DMS79 treated with DMSO at 0.1 percent for 48 hours (cell line): ENCODE data around the gene SPDYA.

ENCODE experiments used
- DNase-seq: peaks from one replicate; lab custom pipeline; 2025; lab: John Stamatoyannopoulos, UW

SPDYA gene

GRCh38 chr2:28828382-28828781, 17.7 kb downstream of the SPDYA start:
- no peak for DNase-seq

- no peak for DNase-seq
These were observed 23.3 kb downstream of the SPDYA start for GRCh38 chr2:28833740-28834470.

DNA sequence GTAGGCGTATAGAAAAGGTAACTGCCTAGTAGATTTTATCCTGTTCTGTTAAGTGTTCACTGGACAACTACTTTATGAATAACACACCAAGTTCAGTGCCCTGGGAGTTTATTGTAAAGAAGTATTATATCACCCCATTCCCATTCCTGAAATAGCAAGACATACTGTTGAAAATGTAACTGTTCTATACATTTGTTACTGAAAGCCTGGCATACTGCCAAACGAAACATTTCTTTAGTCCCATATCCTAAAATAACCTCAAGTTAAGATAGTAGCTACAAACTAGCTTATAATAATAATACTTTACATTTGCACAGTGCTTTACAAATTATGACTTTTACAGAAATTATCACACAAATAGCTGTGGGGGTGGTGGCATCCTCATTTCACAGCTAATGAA, 25.1 kb downstream of the SPDYA start:
- DNase-seq = no peak

DNA sequence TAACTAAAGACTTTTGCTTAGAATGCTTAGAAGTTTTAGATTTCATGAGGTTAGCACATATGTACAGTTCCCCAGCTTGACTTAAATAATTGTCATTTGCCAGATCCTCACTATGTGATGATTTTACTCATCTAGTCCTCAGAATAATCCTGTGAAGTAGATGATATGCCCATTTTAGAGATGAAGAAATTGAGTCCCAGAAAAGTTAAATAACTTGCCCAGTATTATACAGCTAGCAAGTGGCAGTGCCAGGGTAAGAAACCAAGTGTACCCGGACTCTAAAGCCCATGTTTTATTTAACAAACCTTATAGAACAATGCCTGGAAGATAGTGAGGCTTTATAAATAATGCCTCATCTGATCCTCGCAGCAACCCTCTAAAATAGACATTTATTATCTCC, 28.3 kb downstream of the SPDYA start:
- no peak for DNase-seq

DNA sequence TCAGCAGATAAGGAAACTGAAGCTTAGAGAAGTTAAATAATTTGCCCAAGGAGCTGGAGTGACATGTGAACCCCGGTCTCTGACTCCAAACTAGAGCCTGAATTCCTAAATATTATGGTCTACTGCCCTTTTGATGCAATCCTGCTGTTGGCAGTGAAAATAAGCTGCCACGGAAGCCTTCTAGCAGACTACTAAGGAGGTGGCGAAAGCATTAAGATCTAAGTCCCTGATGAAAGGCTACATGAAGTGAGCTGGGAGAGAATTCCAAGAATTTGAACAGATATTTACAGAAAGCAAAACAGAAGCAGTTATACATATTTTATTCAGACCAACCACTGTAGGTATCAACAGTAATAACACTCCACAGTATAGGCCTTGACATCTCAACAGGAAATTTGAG, 31.4 kb downstream of the SPDYA start:
- DNase-seq = no peak

- no peak for DNase-seq
These were observed 44.6 kb downstream of the SPDYA start for GRCh38 chr2:28855193-28855592.

GRCh38 chr2:28855977-28856376, 45.3 kb downstream of the SPDYA start:
- DNase-seq = no peak

DNA sequence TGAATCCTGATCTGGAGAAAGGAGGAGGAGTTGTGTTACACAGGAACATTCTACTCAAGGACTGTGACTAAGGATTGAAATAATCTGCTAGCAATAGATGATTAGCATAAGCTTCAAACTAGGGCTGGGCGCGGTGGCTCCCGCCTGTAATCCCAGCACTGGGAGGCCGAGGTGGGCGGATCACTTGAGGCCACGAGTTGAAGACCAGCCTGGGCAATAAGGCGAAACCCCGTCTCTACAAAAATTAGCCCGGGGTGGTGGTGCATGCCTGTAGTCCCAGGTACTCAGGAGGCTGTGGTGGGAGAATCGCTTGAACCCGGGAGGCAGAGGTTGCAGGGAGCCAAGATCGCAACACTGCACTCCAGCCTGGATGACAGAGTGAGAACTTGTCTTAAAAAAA, 58.0 kb downstream of the SPDYA start:
- no peak for DNase-seq

GRCh38 chr2:28869494-28870145, 59.0 kb downstream of the SPDYA start:
- DNase-seq = no peak

GRCh38 chr2:28870146-28870891, 59.7 kb downstream of the SPDYA start, which contains the start of gene TRMT61B:
Gene TRMT61B, minus strand, starts transcription at chr2:28870309. Its CDS starts 32 bp downstream, at chr2:28870277.
- peak; percentile 93 for DNase-seq

DNA sequence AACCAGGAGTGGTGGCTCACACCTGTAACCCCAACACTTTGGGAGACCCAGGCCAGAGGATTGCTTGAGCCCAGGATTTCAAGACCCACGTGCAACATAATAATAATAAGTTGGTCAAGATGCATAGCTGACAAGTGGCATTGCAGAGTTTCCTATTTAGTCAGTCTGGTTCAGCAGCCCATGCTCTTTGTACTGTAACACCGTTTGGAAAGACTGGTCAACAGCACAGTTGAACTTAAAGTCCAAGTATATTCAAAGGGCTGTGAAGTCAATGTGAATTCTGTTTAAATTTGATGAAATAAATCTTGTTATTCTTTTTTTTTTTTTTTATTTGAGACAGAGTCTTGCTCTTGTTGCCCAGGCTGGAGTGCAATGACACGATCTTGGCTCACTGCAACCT, 61.0 kb downstream of the SPDYA start:
- DNase-seq = no peak

- no peak for DNase-seq
These were observed 69.6 kb downstream of the SPDYA start for GRCh38 chr2:28880193-28880592.

DNA sequence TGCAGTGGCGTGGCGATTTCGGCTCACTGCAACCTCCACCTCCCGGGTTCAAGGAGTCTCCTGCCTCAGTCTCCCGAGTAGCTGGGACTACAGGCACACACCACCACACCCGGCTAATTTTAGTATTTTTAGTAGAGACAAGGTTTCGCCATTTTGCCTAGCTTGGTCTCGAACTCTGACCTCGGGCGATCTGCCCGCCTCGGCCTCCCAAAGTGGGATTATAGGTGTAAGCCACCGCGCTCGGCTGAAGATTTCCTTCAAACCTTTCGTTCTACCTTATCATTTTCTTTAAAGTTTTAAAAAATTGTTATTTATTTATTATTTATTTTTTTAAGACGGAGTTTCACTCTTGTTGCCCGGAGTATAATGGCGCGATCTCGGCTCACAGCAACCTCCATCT, 82.9 kb downstream of the SPDYA start:
- no peak for DNase-seq

- DNase-seq = peak; percentile 95
These were observed 84.0 kb downstream of the SPDYA start, which contains the start of gene WDR43 for GRCh38 chr2:28894470-28895188. Gene WDR43, plus strand, starts transcription at chr2:28894667. Its CDS starts 32 bp downstream, at chr2:28894699.

DNA sequence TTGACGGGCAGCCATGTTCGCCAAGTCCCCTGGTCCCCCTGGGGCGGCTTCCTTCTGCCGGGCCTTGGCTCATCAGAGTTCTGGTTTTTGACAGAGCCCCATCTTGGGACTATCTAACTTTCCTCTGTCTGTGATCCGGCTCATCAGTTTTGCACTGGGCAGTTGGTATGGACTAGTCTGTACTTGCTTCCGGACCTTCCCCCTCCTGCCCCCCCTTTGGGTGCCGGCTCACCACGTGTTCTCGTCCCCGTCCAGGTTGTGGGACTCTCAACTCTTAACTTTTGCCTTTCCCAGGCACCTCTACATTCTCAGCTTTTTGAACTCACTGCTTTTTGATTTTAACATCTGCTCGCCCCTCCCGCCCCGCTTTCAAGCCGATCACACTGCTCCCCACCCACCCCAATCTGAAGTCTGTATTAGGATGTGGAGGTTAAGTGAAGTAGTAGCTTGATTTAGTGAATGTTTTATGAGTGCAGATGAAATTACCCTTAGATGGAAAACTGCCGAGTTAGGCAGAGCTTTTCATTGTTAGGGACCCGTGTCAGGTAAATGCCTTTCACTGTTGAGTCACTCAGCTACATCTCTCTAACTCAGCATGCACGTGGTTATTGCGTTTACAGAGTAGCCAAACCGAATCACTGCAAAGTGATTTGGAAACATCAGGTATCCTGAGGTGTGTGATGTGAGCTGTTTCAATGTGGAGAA, 84.7 kb downstream of the SPDYA start:
- no peak for DNase-seq

DNA sequence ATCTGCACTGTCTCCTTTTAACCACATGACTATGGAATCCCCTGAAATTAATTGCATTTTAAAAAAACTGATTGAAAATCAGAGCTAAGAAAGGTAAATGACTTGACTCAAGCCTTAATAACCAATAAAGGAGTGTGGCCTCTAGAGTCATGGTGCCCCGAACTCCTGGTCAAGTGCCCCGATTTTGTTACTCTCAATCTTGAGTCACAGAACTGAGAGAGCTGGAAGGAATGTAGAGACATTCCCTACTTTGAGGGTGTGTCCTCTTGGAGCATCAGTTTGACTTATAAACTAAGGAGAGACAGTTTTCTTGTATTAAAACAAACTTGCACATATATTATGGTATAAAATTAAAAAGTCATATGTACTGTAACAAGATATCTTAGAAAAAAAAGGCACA, 86.3 kb downstream of the SPDYA start:
- DNase-seq = no peak

DNA sequence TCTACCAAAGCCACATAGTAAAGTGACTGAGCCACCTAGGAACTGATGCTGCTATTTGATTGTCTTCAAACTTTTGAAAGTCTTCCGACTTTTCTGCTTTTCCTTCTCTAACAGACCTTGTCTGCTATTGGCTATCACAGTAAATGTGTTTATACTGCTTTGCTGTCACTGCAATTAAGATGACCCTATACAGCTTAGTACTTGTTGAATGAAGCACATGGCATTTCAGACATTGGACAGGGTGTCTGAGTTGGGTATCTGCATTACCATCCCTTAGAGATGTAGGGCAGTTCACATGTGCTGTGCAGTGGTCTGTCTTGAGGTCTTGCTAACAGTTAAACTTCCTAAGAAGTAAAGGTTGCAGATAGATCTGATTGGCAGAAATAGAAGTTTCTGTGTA, 87.4 kb downstream of the SPDYA start:
- no peak for DNase-seq
